ENCODE results near the gene SPON2. TPM values are rescaled to one million over a fixed set of nuclear protein-coding genes. Genes with fewer than 3 reads are reported as not detected.

SPON2 gene
- total RNA-seq, 2 experiments from 2014 or later = 12.8 to 15.7 TPM

DNA sequence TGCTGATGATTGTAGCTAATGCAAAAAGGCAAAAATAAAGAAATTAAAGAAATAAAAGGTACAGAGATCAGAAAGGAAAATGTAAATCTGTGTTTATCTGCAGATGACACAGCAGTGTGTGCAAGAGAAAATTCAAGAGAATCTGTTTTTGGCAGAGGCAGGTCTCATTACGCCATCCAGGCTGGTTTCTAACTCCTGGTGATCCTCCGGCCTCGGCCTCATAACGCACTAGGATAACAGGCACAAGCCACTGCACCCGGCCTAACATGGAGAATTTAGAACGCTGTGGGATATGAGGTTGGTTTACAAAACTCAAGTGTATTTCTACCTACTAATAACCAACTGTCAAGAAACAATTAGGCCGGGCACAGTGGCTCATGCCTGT lies 47.2 kb upstream of the SPON2 start:
- ChIA-PET CTCF (no interaction called here), POLR2A (no interaction called here)
- Mint-ChIP-seq H3K4me3 (no peak overlapping the region), H3K27ac (no peak overlapping the region), H3K36me3 (ENCODE audit: low read depth) (peaks cover 61% of the 10 kb centered on the region), H3K9me3 (no peaks in the 10 kb centered on the region), H3K4me1 (ENCODE audit: low read depth) (peaks cover 32% of the 10 kb centered on the region), H3K27me3 (no peaks in the 10 kb centered on the region)
- TF ChIP-seq, protein P1, sequence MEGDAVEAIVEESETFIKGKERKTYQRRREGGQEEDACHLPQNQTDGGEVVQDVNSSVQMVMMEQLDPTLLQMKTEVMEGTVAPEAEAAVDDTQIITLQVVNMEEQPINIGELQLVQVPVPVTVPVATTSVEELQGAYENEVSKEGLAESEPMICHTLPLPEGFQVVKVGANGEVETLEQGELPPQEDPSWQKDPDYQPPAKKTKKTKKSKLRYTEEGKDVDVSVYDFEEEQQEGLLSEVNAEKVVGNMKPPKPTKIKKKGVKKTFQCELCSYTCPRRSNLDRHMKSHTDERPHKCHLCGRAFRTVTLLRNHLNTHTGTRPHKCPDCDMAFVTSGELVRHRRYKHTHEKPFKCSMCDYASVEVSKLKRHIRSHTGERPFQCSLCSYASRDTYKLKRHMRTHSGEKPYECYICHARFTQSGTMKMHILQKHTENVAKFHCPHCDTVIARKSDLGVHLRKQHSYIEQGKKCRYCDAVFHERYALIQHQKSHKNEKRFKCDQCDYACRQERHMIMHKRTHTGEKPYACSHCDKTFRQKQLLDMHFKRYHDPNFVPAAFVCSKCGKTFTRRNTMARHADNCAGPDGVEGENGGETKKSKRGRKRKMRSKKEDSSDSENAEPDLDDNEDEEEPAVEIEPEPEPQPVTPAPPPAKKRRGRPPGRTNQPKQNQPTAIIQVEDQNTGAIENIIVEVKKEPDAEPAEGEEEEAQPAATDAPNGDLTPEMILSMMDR (IDR thresholded peaks at IDR 0.05) = no peak
- ATAC-seq (ENCODE audit: poor library complexity) (no peak), DNase-seq (no peak)
- H3K27ac ChIP-seq (ENCODE audit: low read depth in 1 of 2, low read length in 2 of 2) = no peak overlapping the region
- no peaks in the 10 kb centered on the region for H3K27me3 ChIP-seq (ENCODE audit: control insufficient read depth in 1 of 2, insufficient read depth in 2 of 2, low read length in 2 of 2)
- H3K36me3 ChIP-seq (ENCODE audit: insufficient read depth, low read length) = peaks cover 43% of the 10 kb centered on the region
- intact Hi-C loops (cut with DNase I, micrococcal nuclease) = loop anchor here in 1 of 2 experiments (5.0 kb wide), 1 partner anchor 52 kb away; no protein-coding TSS in a partner anchor
- H3K9me3 ChIP-seq (ENCODE audit: control insufficient read depth in 1 of 2, insufficient read depth in 1 of 2, low read length in 2 of 2) = no peaks in the 10 kb centered on the region
- H3K4me3 ChIP-seq (ENCODE audit: low read length) = no peak overlapping the region
- H3K4me1 ChIP-seq (ENCODE audit: insufficient read depth, low read length) = peaks cover 44% of the 10 kb centered on the region

GRCh38 chr4:1218634-1219565 lies 46.5 kb upstream of the SPON2 start:
- TF ChIP-seq, protein P1 (IDR thresholded peaks at IDR 0.05) = no peak
- Mint-ChIP-seq H3K4me1 (ENCODE audit: low read depth) (peaks cover 32% of the 10 kb centered on the region), H3K4me3 (peak overlapping the region; percentile 42), H3K27ac (peak overlapping the region; percentile 66), H3K9me3 (no peaks in the 10 kb centered on the region), H3K36me3 (ENCODE audit: low read depth) (peaks cover 54% of the 10 kb centered on the region), H3K27me3 (no peaks in the 10 kb centered on the region)
- H3K4me1 ChIP-seq (ENCODE audit: insufficient read depth, low read length) = peaks cover 44% of the 10 kb centered on the region
- ChIA-PET CTCF (no interaction called here), POLR2A (no interaction called here)
- ATAC-seq (ENCODE audit: poor library complexity) (no peak), DNase-seq (no peak)
- H3K36me3 ChIP-seq (ENCODE audit: insufficient read depth, low read length) = peaks cover 43% of the 10 kb centered on the region
- H3K27me3 ChIP-seq (ENCODE audit: control insufficient read depth in 1 of 2, insufficient read depth in 2 of 2, low read length in 2 of 2) = no peaks in the 10 kb centered on the region
- H3K27ac ChIP-seq (ENCODE audit: low read depth in 1 of 2, low read length in 2 of 2) = no peak overlapping the region
- H3K9me3 ChIP-seq (ENCODE audit: control insufficient read depth in 1 of 2, insufficient read depth in 1 of 2, low read length in 2 of 2) = no peaks in the 10 kb centered on the region
- no peak overlapping the region for H3K4me3 ChIP-seq (ENCODE audit: low read length)
- intact Hi-C loops (cut with DNase I, micrococcal nuclease) = loop anchor here in 1 of 2 experiments (5.0 kb wide), 1 partner anchor 52 kb away; no protein-coding TSS in a partner anchor

DNA sequence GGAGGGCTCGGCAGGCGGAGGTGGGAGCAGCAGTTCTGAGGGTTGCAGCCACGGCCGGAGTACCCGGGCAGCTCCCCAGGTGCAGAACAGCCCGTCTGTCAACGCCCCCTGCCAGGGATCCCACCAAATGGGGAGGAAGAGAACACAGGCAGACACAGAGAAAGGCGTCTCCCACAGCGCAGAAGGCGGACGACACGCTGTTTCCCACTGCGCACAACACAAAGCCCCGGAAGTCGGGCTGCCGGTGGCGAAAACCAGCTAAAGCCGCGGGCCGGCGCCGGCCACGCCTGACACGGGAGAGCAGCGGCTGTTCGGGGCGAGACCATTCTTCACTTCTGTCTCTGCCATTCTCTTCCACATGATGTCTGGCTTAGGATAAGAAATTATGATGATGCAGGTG lies 45.0 kb upstream of the SPON2 start:
- intact Hi-C loops (cut with DNase I, micrococcal nuclease) = loop anchor here (1.0 to 5.0 kb wide), 2 partner anchors 50 kb away; no protein-coding TSS in a partner anchor
- CTCF ChIA-PET = interaction anchor here (1.2 to 1.4 kb wide), 2 partner anchors 50 to 129 kb away, joined by 3 to 6 read pairs; no protein-coding TSS in a partner anchor

More for the DNA sequence above, 45.0 kb upstream of the SPON2 start:
- no peak for ATAC-seq (ENCODE audit: poor library complexity)
- H3K27ac Mint-ChIP-seq = peak overlapping the region; percentile 74
- H3K4me3 Mint-ChIP-seq = peak overlapping the region; percentile 66
- H3K27ac ChIP-seq (ENCODE audit: low read depth in 1 of 2, low read length in 2 of 2) = peak overlapping the region in 1 of 2 donors; percentile 52
- no peaks in the 10 kb centered on the region for H3K9me3 Mint-ChIP-seq
- no peaks in the 10 kb centered on the region for H3K9me3 ChIP-seq (ENCODE audit: control insufficient read depth in 1 of 2, insufficient read depth in 1 of 2, low read length in 2 of 2)
- no peaks in the 10 kb centered on the region for H3K27me3 Mint-ChIP-seq
- TF ChIP-seq, protein P1 (IDR thresholded peaks at IDR 0.05) = no peak
- no peak for DNase-seq
- no peaks in the 10 kb centered on the region for H3K27me3 ChIP-seq (ENCODE audit: control insufficient read depth in 1 of 2, insufficient read depth in 2 of 2, low read length in 2 of 2)
- peaks cover 50% of the 10 kb centered on the region for H3K36me3 Mint-ChIP-seq (ENCODE audit: low read depth)
- peaks cover 44% of the 10 kb centered on the region for H3K4me1 ChIP-seq (ENCODE audit: insufficient read depth, low read length)
- H3K4me3 ChIP-seq (ENCODE audit: low read length) = peak overlapping the region; percentile 43
- POLR2A ChIA-PET = interaction anchor here (1.0 to 1.8 kb wide), 4 partner anchors 15 to 45 kb away, joined by 4 to 15 read pairs (median 7); partner anchors contain the start of genes CTBP1 and SPON2
- peaks cover 32% of the 10 kb centered on the region for H3K4me1 Mint-ChIP-seq (ENCODE audit: low read depth)
- H3K36me3 ChIP-seq (ENCODE audit: insufficient read depth, low read length) = peaks cover 45% of the 10 kb centered on the region

Measured in CD4-positive, alpha-beta T cell (primary cell).